Calu3 (cell line): ENCODE results near the gene CALM1. TPM values are rescaled to one million over a fixed set of nuclear protein-coding genes. Genes with fewer than 3 reads are reported as not detected.

Source experiments
- BruUV-seq: library from RNA; stranded (reverse); fragments of 400-500 nt; replicated peaks from 2 replicates; lab custom pipeline; 2021; lab: Mats Ljungman, UMichigan
- CTCF ChIA-PET: fragments of 300-600 bp; sonication (Branson Sonifier 250); formaldehyde crosslinking; loops from one replicate; lab custom pipeline; 2022; ENCODE audit warnings: antibody characterized with exemption; lab: Charles Lee
- DNase-seq: peaks from one replicate; pipeline ENCODE4 v3.0.0; 2022
- H3K27ac Mint-ChIP-seq: one replicate; pipeline ENCODE4 v1.8.0; 2022; ENCODE audit warnings: mixed read lengths; ENCODE audit not compliant: unreplicated experiment
- H3K27me3 Mint-ChIP-seq: one replicate; pipeline ENCODE4 v1.8.0; 2022; ENCODE audit warnings: mixed read lengths; ENCODE audit not compliant: unreplicated experiment
- H3K36me3 Mint-ChIP-seq: one replicate; pipeline ENCODE4 v1.8.0; 2022; ENCODE audit warnings: mild to moderate bottlenecking, moderate library complexity, mixed read lengths; ENCODE audit not compliant: insufficient read depth, unreplicated experiment
- H3K4me1 Mint-ChIP-seq: one replicate; pipeline ENCODE4 v1.8.0; 2022; ENCODE audit warnings: mild to moderate bottlenecking, low read depth, mixed read lengths; ENCODE audit not compliant: unreplicated experiment
- H3K4me3 Mint-ChIP-seq: one replicate; pipeline ENCODE4 v1.8.0; 2022; ENCODE audit warnings: mild to moderate bottlenecking, low read depth, moderate library complexity, mixed read lengths; ENCODE audit not compliant: unreplicated experiment
- H3K9me3 Mint-ChIP-seq: one replicate; pipeline ENCODE4 v1.8.0; 2022; ENCODE audit warnings: low read depth, mixed read lengths; ENCODE audit not compliant: unreplicated experiment
- intact Hi-C: fragments of 100-400 bp; cut with micrococcal nuclease; formaldehyde crosslinking; loops from one replicate; pipeline ENCODE4 v1.10.0; 2022; ENCODE audit not compliant: unreplicated experiment
- total RNA-seq: library from RNA; stranded (reverse); gene quantifications from 2 replicates; pipeline ENCODE4 v1.2.3, GENCODE V29; 2022
- TF ChIP-seq, protein P1 (sequence below): fragments of 200-600 bp; IDR thresholded peaks from one replicate; pipeline ENCODE4 v1.8.0; 2022; ENCODE audit warnings: antibody characterized with exemption; ENCODE audit not compliant: unreplicated experiment

Gene CALM1
- total RNA-seq, 1 experiment from 2014 or later: 242 TPM

GRCh38 chr14:90384543-90384911 is 12.3 kb upstream of the CALM1 start:
- no peaks in the 10 kb centered on the region for H3K4me1 Mint-ChIP-seq
- H3K36me3 Mint-ChIP-seq: no peaks in the 10 kb centered on the region
- no peaks in the 10 kb centered on the region for H3K9me3 Mint-ChIP-seq
- CTCF ChIA-PET: no interaction called here
- H3K27ac Mint-ChIP-seq: no peak overlapping the region
- no TSS peak for BruUV-seq
- H3K4me3 Mint-ChIP-seq: no peak overlapping the region
- H3K27me3 Mint-ChIP-seq: no peaks in the 10 kb centered on the region
- TF ChIP-seq, protein P1, sequence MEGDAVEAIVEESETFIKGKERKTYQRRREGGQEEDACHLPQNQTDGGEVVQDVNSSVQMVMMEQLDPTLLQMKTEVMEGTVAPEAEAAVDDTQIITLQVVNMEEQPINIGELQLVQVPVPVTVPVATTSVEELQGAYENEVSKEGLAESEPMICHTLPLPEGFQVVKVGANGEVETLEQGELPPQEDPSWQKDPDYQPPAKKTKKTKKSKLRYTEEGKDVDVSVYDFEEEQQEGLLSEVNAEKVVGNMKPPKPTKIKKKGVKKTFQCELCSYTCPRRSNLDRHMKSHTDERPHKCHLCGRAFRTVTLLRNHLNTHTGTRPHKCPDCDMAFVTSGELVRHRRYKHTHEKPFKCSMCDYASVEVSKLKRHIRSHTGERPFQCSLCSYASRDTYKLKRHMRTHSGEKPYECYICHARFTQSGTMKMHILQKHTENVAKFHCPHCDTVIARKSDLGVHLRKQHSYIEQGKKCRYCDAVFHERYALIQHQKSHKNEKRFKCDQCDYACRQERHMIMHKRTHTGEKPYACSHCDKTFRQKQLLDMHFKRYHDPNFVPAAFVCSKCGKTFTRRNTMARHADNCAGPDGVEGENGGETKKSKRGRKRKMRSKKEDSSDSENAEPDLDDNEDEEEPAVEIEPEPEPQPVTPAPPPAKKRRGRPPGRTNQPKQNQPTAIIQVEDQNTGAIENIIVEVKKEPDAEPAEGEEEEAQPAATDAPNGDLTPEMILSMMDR: no peak
- intact Hi-C loops: loop anchor here (5.0 kb wide), 1 partner anchor 52 kb away; the partner anchor contains the start of gene NRDE2
- no peak for DNase-seq

GRCh38 chr14:90386321-90386720 is 10.5 kb upstream of the CALM1 start:
- CTCF ChIA-PET: no interaction called here
- no TSS peak for BruUV-seq
- intact Hi-C loops: no loop called here
- TF ChIP-seq, protein P1: no peak
- no peak overlapping the region for H3K4me3 Mint-ChIP-seq
- no peaks in the 10 kb centered on the region for H3K27me3 Mint-ChIP-seq
- no peaks in the 10 kb centered on the region for H3K4me1 Mint-ChIP-seq
- no peaks in the 10 kb centered on the region for H3K36me3 Mint-ChIP-seq
- DNase-seq: no peak
- no peaks in the 10 kb centered on the region for H3K9me3 Mint-ChIP-seq
- H3K27ac Mint-ChIP-seq: no peak overlapping the region

DNA sequence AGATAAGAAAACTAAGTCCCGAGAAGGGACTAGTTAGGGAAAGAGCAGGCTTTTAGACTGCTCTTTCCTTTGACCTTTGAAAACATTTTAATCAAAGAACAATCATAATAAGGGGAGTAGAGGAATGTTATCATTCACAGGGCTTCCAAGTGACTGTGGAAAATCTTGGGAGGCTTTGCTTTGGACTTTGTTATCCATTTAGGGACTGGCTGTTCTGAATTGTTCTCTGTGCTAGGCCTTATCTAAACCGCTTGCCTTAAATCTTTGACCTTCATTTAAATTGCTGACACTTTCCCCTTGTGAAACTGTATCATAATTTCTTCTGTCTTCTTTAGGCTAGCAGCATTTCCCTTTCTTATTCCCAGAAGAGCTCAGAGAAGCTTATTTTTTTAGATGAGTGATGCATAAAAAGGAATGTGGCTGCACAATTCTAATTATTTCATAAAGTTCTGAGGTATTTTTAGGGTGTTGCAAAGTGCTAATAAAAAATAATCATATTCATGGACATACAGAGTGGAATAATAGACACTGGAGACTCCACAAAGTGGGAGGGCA is 9.5 kb upstream of the CALM1 start:
- no peak for DNase-seq
- intact Hi-C loops: no loop called here
- H3K9me3 Mint-ChIP-seq: no peaks in the 10 kb centered on the region
- no peaks in the 10 kb centered on the region for H3K4me1 Mint-ChIP-seq
- BruUV-seq: no TSS peak
- CTCF ChIA-PET: no interaction called here
- no peak overlapping the region for H3K27ac Mint-ChIP-seq
- no peaks in the 10 kb centered on the region for H3K36me3 Mint-ChIP-seq
- H3K4me3 Mint-ChIP-seq: no peak overlapping the region
- TF ChIP-seq, protein P1: no peak
- H3K27me3 Mint-ChIP-seq: no peaks in the 10 kb centered on the region

- no peaks in the 10 kb centered on the region for H3K4me1 Mint-ChIP-seq
- H3K9me3 Mint-ChIP-seq: no peaks in the 10 kb centered on the region
- no TSS peak for BruUV-seq
- H3K27ac Mint-ChIP-seq: no peak overlapping the region
- H3K4me3 Mint-ChIP-seq: no peak overlapping the region
- TF ChIP-seq, protein P1: no peak
- no peaks in the 10 kb centered on the region for H3K36me3 Mint-ChIP-seq
- CTCF ChIA-PET: no interaction called here
- intact Hi-C loops: no loop called here
- no peak for DNase-seq
- H3K27me3 Mint-ChIP-seq: no peaks in the 10 kb centered on the region
Measured at GRCh38 chr14:90388437-90388836, 8.4 kb upstream of the CALM1 start.
